WTC11 (cell line): Measurements from ENCODE around the gene RPN2. TPM values are rescaled to one million over a fixed set of nuclear protein-coding genes. Genes with fewer than 3 reads are reported as not detected.

Experiments used
- ATAC-seq: fragments of 200-7000 bp; cut with Tn5 transposase; 2 replicates; pipeline ENCODE4 v1.10.0; 2021; ENCODE audit warnings: mild to moderate bottlenecking, moderate library complexity
- CTCF ChIA-PET: fragments of 300-600 bp; sonication (Branson Sonifier 250); formaldehyde crosslinking; loops from one replicate; lab custom pipeline; 2021; ENCODE audit warnings: antibody characterized with exemption; lab: Charles Lee
- POLR2A ChIA-PET: fragments of 350-600 bp; sonication (Branson Sonifier 250); formaldehyde crosslinking; loops from one replicate; lab custom pipeline; 2021; ENCODE audit warnings: antibody characterized with exemption; lab: Charles Lee
- DNase-seq: peaks from one replicate; pipeline ENCODE4 v3.0.0; 2021; ENCODE audit warnings: low spot score
- H3K27ac Mint-ChIP-seq: 2 replicates; pipeline ENCODE4 v1.8.0; 2021; ENCODE audit warnings: mixed read lengths
- H3K27me3 Mint-ChIP-seq: 2 replicates; pipeline ENCODE4 v1.8.0; 2021; ENCODE audit warnings: low read depth, mild to moderate bottlenecking, moderate library complexity, mixed read lengths
- H3K36me3 Mint-ChIP-seq: 2 replicates; pipeline ENCODE4 v1.8.0; 2021; ENCODE audit warnings: mixed read lengths
- H3K4me1 Mint-ChIP-seq: 2 replicates; pipeline ENCODE4 v1.8.0; 2022; ENCODE audit warnings: mixed read lengths
- H3K4me3 Mint-ChIP-seq: 2 replicates; pipeline ENCODE4 v1.8.0; 2021; ENCODE audit warnings: mild to moderate bottlenecking, moderate library complexity, mixed read lengths
- H3K9me3 Mint-ChIP-seq: 2 replicates; pipeline ENCODE4 v1.8.0; 2021; ENCODE audit warnings: mixed read lengths
- E2F1 ChIP-seq: sonication (generic); formaldehyde crosslinking; IDR thresholded peaks from 2 replicates; pipeline ENCODE4 v1.8.0; 2022; ENCODE audit warnings: mild to moderate bottlenecking, missing genetic modification reagents
- FOXP1 ChIP-seq: sonication (generic); formaldehyde crosslinking; IDR thresholded peaks from 2 replicates; pipeline ENCODE4 v1.8.0; 2022; ENCODE audit warnings: missing genetic modification reagents, mild to moderate bottlenecking, moderate library complexity, borderline replicate concordance
- GABPB1 ChIP-seq: sonication (generic); formaldehyde crosslinking; IDR thresholded peaks from 2 replicates; pipeline ENCODE4 v1.8.1; 2023; ENCODE audit warnings: mild to moderate bottlenecking, missing genetic modification reagents
- IRF1 ChIP-seq: sonication (generic); formaldehyde crosslinking; IDR thresholded peaks from 2 replicates; pipeline ENCODE4 v1.8.0; 2023; ENCODE audit warnings: missing genetic modification reagents
- MAX ChIP-seq: sonication (generic); formaldehyde crosslinking; IDR thresholded peaks from 2 replicates; pipeline ENCODE4 v1.8.0; 2022; ENCODE audit warnings: mild to moderate bottlenecking, missing genetic modification reagents
- NR2C2 ChIP-seq: sonication (generic); formaldehyde crosslinking; IDR thresholded peaks from 2 replicates; pipeline ENCODE4 v1.8.0; 2022; ENCODE audit warnings: mild to moderate bottlenecking, missing genetic modification reagents
- OVOL2 ChIP-seq: fragments of 250-450 bp; sonication (Bioruptor Pico); IDR thresholded peaks from 2 replicates; pipeline ENCODE4 v1.9.0; 2021; ENCODE audit warnings: mild to moderate bottlenecking, borderline replicate concordance
- RORB ChIP-seq: fragments of 250-450 bp; sonication (Bioruptor Pico); IDR thresholded peaks from 2 replicates; pipeline ENCODE4 v1.9.0; 2021; ENCODE audit warnings: mild to moderate bottlenecking
- SOX15 ChIP-seq: fragments of 250-450 bp; sonication (Bioruptor Pico); IDR thresholded peaks from 2 replicates; pipeline ENCODE4 v1.9.0; 2021; ENCODE audit warnings: mild to moderate bottlenecking
- TEAD4 ChIP-seq: sonication (generic); formaldehyde crosslinking; IDR thresholded peaks from 2 replicates; pipeline ENCODE4 v1.8.0; 2022; ENCODE audit warnings: mild to moderate bottlenecking, missing genetic modification reagents
- ZMAT4 ChIP-seq: fragments of 250-450 bp; sonication (Bioruptor Pico); IDR thresholded peaks from 2 replicates; pipeline ENCODE4 v1.9.0; 2021; ENCODE audit warnings: mild to moderate bottlenecking
- ZNF121 ChIP-seq: sonication (generic); formaldehyde crosslinking; IDR thresholded peaks from 2 replicates; pipeline ENCODE4 v1.8.0; 2023; ENCODE audit warnings: missing genetic modification reagents
- ZNF425 ChIP-seq: fragments of 250-450 bp; sonication (Bioruptor Pico); conservative IDR thresholded peaks from 2 replicates; pipeline ENCODE4 v1.9.0; 2021; ENCODE audit warnings: mild to moderate bottlenecking
- total RNA-seq: library from RNA; stranded (reverse); gene quantifications from 3 replicates; pipeline ENCODE4 v1.2.3, GENCODE V29; 2021

Gene RPN2
- total RNA-seq, 1 experiment from 2014 or later = 205 TPM

GRCh38 chr20:37285664-37286374 is 106.7 kb downstream of the RPN2 start:
- DNase-seq (no peak), ATAC-seq (no peak)
- no peak overlapping the region for H3K4me3 Mint-ChIP-seq
- no peaks in the 10 kb centered on the region for H3K9me3 Mint-ChIP-seq
- ChIA-PET CTCF (interaction anchor here (1.1 to 1.6 kb wide), 2 partner anchors 94 to 99 kb away, joined by 3 to 4 read pairs; no protein-coding TSS in a partner anchor), POLR2A (interaction anchor here (0.6 to 1.0 kb wide), 2 partner anchors 23 to 34 kb away, joined by 3 read pairs; no protein-coding TSS in a partner anchor)
- TF ChIP-seq GABPB1 (CRISPR knock-in tag) (peak; percentile 65), OVOL2 (no peak)
- peaks cover 17% of the 10 kb centered on the region for H3K27me3 Mint-ChIP-seq
- peaks cover 10% of the 10 kb centered on the region for H3K4me1 Mint-ChIP-seq
- no peak overlapping the region for H3K27ac Mint-ChIP-seq
- H3K36me3 Mint-ChIP-seq = no peaks in the 10 kb centered on the region

- CTCF ChIA-PET = interaction anchor here (1.4 kb wide), 2 partner anchors 96 to 109 kb away, joined by 3 to 7 read pairs; no protein-coding TSS in a partner anchor
- TF ChIP-seq IRF1 (CRISPR knock-in tag) = no peak
- no peak for TF ChIP-seq E2F1 (CRISPR knock-in tag)
- no peak for TF ChIP-seq ZNF121
- no peak for TF ChIP-seq ZMAT4 (CRISPR knock-in tag)
- TF ChIP-seq, all 79 proteins: peak for 0
- peaks cover 8% of the 10 kb centered on the region for H3K9me3 Mint-ChIP-seq
- POLR2A ChIA-PET = interaction anchor here (0.6 to 1.5 kb wide), 3 partner anchors 36 to 1051 kb away, joined by 3 to 9 read pairs (median 7); no protein-coding TSS in a partner anchor
- peaks cover 17% of the 10 kb centered on the region for H3K27me3 Mint-ChIP-seq
- H3K4me3 Mint-ChIP-seq = peak overlapping the region; percentile 83
- peaks cover 19% of the 10 kb centered on the region for H3K36me3 Mint-ChIP-seq
- DNase-seq = no peak
- H3K27ac Mint-ChIP-seq = no peak overlapping the region
- ATAC-seq = no peak
- H3K4me1 Mint-ChIP-seq = peaks cover 6% of the 10 kb centered on the region
Observed at GRCh38 chr20:37288091-37288490, 109.0 kb downstream of the RPN2 start.

GRCh38 chr20:37290158-37290810 is 111.2 kb downstream of the RPN2 start:
- no peak for TF ChIP-seq NR2C2 (CRISPR knock-in tag)
- no peak for TF ChIP-seq TEAD4
- no peak for TF ChIP-seq MAX (CRISPR knock-in tag)
- TF ChIP-seq SOX15 (CRISPR knock-in tag) = no peak
- TF ChIP-seq FOXP1 (CRISPR knock-in tag) = no peak
- TF ChIP-seq RORB (CRISPR knock-in tag) = no peak
- no peak for TF ChIP-seq ZNF425 (CRISPR knock-in tag)
- DNase-seq = no peak
- H3K36me3 Mint-ChIP-seq = peaks cover 35% of the 10 kb centered on the region
- peak overlapping the region; percentile 83 for H3K4me3 Mint-ChIP-seq
- POLR2A ChIA-PET = interaction anchor here (0.7 kb wide), 1 partner anchor 8 kb away, joined by 5 read pairs; no protein-coding TSS in a partner anchor
- peaks cover 15% of the 10 kb centered on the region for H3K4me1 Mint-ChIP-seq
- CTCF ChIA-PET = no interaction called here
- H3K9me3 Mint-ChIP-seq = peaks cover 15% of the 10 kb centered on the region
- peak overlapping the region; percentile 83 for H3K27ac Mint-ChIP-seq
- ATAC-seq = no peak
- peaks cover 17% of the 10 kb centered on the region for H3K27me3 Mint-ChIP-seq

Other genes with a start within 250 kb of the RPN2 start
- 31.0 to 34.9 TPM (median 34.2 TPM) in 3 replicates for gene SAMHD1, start 227.6 kb upstream of the RPN2 start, total RNA-seq
- gene RBL1, start 83.3 kb upstream of the RPN2 start, total RNA-seq = 10.5 to 13.2 TPM (median 11.1 TPM) in 3 replicates
- 0.50 to 0.92 TPM (median 0.89 TPM) in 3 replicates for gene MROH8, start 218 bp downstream of the RPN2 start, total RNA-seq
- gene GHRH, start 82.5 kb downstream of the RPN2 start, total RNA-seq = 0.74 TPM in 1 of 3 replicates, not detected in the others
- gene MANBAL, start 110.3 kb downstream of the RPN2 start, total RNA-seq = 41.7 to 48.6 TPM (median 48.5 TPM) in 3 replicates
- 27.4 to 33.3 TPM (median 30.4 TPM) in 3 replicates for gene SRC, start 166.8 kb downstream of the RPN2 start, total RNA-seq